ENCODE measurements around the gene TTYH2. TPM values are rescaled to one million over a fixed set of nuclear protein-coding genes. Genes with fewer than 3 reads are reported as not detected.
A peak's percentile ranks its signal among the peaks of the same experiment; 100 is the strongest.
"Not testable (repeated sequence)": the region's sequence is repeated elsewhere in the genome, so short reads cannot be mapped to it uniquely, and the experiment has no call there.

Gene TTYH2
- total and polyA plus RNA-seq, 8 donors = 0.58 to 17.9 (median 1.5) TPM

DNA sequence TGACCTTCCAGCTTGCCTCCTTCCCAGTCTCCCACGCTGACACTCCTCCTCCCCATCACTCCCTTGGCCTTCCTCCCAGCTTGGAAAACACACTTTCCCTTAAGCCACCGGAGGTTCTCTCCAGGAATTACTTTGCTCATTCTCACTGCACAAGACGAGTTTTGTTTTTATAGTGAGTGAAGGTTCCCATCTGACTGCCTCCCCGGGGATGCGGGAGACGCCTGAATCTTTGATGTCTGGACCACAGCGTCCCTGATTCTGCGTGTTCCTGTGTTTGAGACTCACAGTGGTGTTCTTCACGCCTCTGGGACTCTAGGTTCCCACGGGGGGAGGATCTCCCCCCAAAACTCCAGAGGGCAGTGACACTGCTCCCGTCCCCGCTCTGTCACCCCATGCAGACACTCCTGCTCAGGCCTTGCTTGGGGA is 62.7 kb downstream of the TTYH2 start:
- intact Hi-C loops (cut with DNase I; ENCODE audit: low total_unique reads) = no loop called here

DNA sequence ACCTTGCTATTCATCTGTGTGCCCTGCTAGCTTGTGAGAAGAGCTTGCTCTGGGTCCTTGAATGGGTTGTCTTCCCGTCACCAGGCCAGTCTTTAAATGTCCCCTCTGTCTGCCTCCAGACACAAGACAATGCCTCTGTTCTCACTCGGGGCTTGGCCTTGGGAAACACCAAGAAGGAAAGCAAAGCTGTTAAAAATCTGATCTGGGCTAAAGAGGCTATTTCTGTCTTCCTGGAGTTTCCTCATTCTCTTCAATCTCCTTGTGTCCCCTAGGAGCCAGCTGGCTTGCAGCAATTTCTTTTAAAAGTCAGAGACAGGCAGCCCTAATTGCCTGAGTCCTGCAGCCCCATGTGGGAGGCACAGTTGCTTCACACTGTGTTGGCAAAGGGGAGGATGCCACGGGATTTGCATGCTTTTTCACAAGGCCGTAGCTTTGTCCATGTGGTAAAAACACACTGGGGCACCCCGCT is 63.2 kb downstream of the TTYH2 start:
- H3K27ac ChIP-seq = peak overlapping the region in 4 of 5 donors; percentile 26 to 67 (median 28)
- H3K4me1 ChIP-seq = peaks cover 0 to 28% (median 16%) of the 10 kb centered on the region in 4 donors
- 53 to 70% (median 58%) methylated on average over 5 of the region's 5 CpGs for WGBS, 5 donors
- no peak for TF ChIP-seq POLR2AphosphoS5 (IDR thresholded peaks at IDR 0.05)
- H3K9me3 ChIP-seq = no peaks in the 10 kb centered on the region
- H3K36me3 ChIP-seq = no peaks in the 10 kb centered on the region
- DNase-seq = peak in 1 of 2 donors; percentile 62
- intact Hi-C loops (cut with DNase I; ENCODE audit: low total_unique reads) = no loop called here
- H3K4me3 ChIP-seq = no peak overlapping the region
- peaks cover 0 to 62% (median 15%) of the 10 kb centered on the region in 3 donors for H3K27me3 ChIP-seq

More for the DNA sequence above, 62.7 kb downstream of the TTYH2 start:
- Histone ChIP-seq H3K9me3 (no peaks in the 10 kb centered on the region), H3K4me3 (no peak overlapping the region), H3K4me1 (peaks cover 0 to 28% (median 16%) of the 10 kb centered on the region in 4 donors), H3K27me3 (peaks cover 0 to 63% (median 15%) of the 10 kb centered on the region in 3 donors), H3K36me3 (no peaks in the 10 kb centered on the region), H3K27ac (peak overlapping the region in 4 of 5 donors; percentile 26 to 67 (median 28))
- TF ChIP-seq, protein P1, sequence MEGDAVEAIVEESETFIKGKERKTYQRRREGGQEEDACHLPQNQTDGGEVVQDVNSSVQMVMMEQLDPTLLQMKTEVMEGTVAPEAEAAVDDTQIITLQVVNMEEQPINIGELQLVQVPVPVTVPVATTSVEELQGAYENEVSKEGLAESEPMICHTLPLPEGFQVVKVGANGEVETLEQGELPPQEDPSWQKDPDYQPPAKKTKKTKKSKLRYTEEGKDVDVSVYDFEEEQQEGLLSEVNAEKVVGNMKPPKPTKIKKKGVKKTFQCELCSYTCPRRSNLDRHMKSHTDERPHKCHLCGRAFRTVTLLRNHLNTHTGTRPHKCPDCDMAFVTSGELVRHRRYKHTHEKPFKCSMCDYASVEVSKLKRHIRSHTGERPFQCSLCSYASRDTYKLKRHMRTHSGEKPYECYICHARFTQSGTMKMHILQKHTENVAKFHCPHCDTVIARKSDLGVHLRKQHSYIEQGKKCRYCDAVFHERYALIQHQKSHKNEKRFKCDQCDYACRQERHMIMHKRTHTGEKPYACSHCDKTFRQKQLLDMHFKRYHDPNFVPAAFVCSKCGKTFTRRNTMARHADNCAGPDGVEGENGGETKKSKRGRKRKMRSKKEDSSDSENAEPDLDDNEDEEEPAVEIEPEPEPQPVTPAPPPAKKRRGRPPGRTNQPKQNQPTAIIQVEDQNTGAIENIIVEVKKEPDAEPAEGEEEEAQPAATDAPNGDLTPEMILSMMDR (IDR thresholded peaks at IDR 0.05) = no peak
- no peak for TF ChIP-seq POLR2A (IDR thresholded peaks at IDR 0.05)
- TF ChIP-seq POLR2AphosphoS5 (IDR thresholded peaks at IDR 0.05) = no peak
- TF ChIP-seq EP300 (IDR thresholded peaks at IDR 0.05) = no peak
- DNase-seq = peak in 1 of 2 donors; percentile 89
- 40 to 56% (median 54%) methylated on average over 12 of the region's 12 CpGs for WGBS, 5 donors

DNA sequence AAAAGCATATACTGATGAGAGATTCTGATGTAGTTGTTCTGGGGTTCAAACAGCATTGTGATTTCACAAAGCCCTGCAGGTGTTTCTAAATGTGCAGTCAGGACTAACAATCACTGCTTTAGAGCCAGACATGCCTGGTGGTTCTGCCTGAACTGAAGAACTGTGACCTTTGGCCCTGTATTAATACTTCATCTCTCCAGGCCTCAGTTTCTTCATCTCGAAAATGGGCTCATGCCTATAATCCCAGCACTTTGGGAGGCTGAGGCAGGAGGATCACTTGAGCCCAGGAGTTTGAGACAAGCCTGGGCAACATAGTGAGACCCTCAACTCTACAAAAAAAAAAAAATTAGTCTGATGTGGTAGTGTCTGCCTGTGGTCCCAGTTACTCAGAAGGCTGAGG is 64.6 kb downstream of the TTYH2 start:
- Histone ChIP-seq H3K9me3 (no peaks in the 10 kb centered on the region), H3K4me1 (peaks cover 0 to 28% (median 15%) of the 10 kb centered on the region in 4 donors), H3K27ac (no peak overlapping the region), H3K27me3 (peaks cover 0 to 53% (median 18%) of the 10 kb centered on the region in 3 donors), H3K4me3 (no peak overlapping the region), H3K36me3 (no peaks in the 10 kb centered on the region)
- intact Hi-C loops (cut with DNase I; ENCODE audit: low total_unique reads) = no loop called here
- TF ChIP-seq, protein P1 (IDR thresholded peaks at IDR 0.05) = no peak
- TF ChIP-seq POLR2A (IDR thresholded peaks at IDR 0.05) = no peak
- no peak for TF ChIP-seq POLR2AphosphoS5 (IDR thresholded peaks at IDR 0.05)
- TF ChIP-seq EP300 (IDR thresholded peaks at IDR 0.05) = no peak
- 67 to 79% (median 71%) methylated on average over 1 of the region's 1 CpG for WGBS, 5 donors
- no peak for DNase-seq

DNA sequence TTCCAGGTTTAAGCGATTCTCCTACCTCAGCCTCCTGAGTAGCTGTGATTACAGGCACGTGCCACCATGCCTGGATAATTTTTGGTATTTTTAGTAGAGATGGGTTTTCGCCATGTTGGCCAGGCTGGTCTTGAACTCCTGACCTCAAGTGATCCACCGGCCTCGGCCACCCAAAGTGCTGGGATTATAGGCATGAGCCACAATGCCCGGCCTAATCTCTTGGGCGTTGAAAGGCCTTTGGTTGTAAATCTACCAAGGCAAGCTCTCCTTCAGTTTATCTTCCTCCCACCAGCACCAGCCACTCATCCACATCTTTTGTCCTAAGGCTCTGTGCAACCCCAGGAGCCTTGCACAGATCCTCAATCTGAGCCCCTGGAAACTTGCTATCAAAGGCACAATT is 66.2 kb downstream of the TTYH2 start:
- Histone ChIP-seq H3K4me1 (peaks cover 0 to 16% (median 8%) of the 10 kb centered on the region in 4 donors), H3K27me3 (peaks cover 0 to 54% (median 10%) of the 10 kb centered on the region in 3 donors)
- intact Hi-C loops (cut with DNase I; ENCODE audit: low total_unique reads) = loop anchor here (10.0 kb wide), 1 partner anchor 65 kb away; the partner anchor contains the start of gene TTYH2
- H3K27ac ChIP-seq, H3K4me3 ChIP-seq, DNase-seq, H3K36me3 ChIP-seq, H3K9me3 ChIP-seq: not testable (repeated sequence)
- WGBS, 5 donors = 72 to 92% (median 91%) methylated on average over 7 of the region's 7 CpGs

DNA sequence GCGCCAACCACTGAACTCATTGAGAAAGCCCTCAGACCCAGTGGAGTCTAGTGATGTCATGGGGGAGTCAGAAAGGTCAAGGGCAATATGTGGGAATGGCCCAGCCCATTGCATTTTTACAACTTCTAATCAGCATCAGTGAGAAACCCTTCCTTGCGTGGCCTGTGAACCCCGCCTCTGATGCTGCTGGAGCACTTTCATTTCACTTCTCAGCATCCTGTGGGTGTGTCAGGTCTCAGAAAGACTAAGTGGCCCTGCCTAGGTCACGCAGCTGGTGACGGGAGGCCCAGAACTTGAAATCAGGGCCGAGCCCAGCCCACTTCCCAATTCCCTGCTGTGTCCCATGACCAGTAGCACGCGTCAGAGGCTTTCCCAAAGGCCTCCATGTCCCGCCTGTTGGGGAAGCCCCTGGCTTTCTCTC is 66.7 kb downstream of the TTYH2 start:
- no peak overlapping the region for H3K27ac ChIP-seq
- DNase-seq = peak in 1 of 2 donors; percentile 42
- no peak overlapping the region for H3K4me3 ChIP-seq
- peaks cover 0 to 16% (median 8%) of the 10 kb centered on the region in 4 donors for H3K4me1 ChIP-seq
- H3K9me3 ChIP-seq = no peaks in the 10 kb centered on the region
- intact Hi-C loops (cut with DNase I; ENCODE audit: low total_unique reads) = loop anchor here (10.0 kb wide), 1 partner anchor 65 kb away; the partner anchor contains the start of gene TTYH2
- H3K36me3 ChIP-seq = no peaks in the 10 kb centered on the region
- no peak for TF ChIP-seq EP300 (IDR thresholded peaks at IDR 0.05)
- TF ChIP-seq, protein P1 (IDR thresholded peaks at IDR 0.05) = no peak
- WGBS, 5 donors = 71 to 77% (median 71%) methylated on average over 8 to 9 of the region's 9 CpGs
- H3K27me3 ChIP-seq = peaks cover 0 to 54% (median 10%) of the 10 kb centered on the region in 3 donors
